ENCODE data around the gene TMEM245. TPM values are rescaled to one million over a fixed set of nuclear protein-coding genes. Genes with fewer than 3 reads are reported as not detected.

The TMEM245 gene
- total RNA-seq, 1 donor from 2014 or later: 26.5 TPM

DNA sequence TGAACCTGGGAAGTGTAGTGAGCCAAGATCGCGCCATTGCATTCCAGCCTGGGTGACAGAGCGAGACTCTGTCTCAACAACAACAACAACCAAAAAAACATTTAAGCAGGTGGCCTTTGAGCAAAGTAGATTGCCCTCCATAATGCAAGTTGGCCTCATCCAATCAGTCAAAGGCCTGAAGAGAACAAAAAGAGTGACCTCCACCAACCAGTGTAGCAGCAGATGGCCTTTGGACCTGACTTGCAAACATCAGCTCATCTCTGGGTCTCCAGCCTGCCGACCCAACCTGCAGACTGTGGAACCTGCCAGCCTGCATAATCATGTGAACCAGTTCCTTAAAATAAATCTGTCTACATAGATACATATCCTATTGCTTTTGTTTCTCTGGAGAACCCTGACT is 39.8 kb upstream of the TMEM245 start:
- no peaks in the 10 kb centered on the region for H3K4me1 Mint-ChIP-seq (ENCODE audit: low read depth, unreplicated experiment)
- H3K36me3 Mint-ChIP-seq (ENCODE audit: unreplicated experiment): peaks cover 8% of the 10 kb centered on the region
- peaks cover 3% of the 10 kb centered on the region for H3K9me3 Mint-ChIP-seq (ENCODE audit: unreplicated experiment)
- no peaks in the 10 kb centered on the region for H3K27me3 Mint-ChIP-seq (ENCODE audit: unreplicated experiment)
- no peak overlapping the region for H3K27ac Mint-ChIP-seq (ENCODE audit: unreplicated experiment)
- no peak for TF ChIP-seq CTCF (IDR thresholded peaks at IDR 0.05; ENCODE audit: partially characterized antibody, unreplicated experiment)
- DNase-seq: no peak
- no peak overlapping the region for H3K4me3 Mint-ChIP-seq (ENCODE audit: unreplicated experiment)

DNA sequence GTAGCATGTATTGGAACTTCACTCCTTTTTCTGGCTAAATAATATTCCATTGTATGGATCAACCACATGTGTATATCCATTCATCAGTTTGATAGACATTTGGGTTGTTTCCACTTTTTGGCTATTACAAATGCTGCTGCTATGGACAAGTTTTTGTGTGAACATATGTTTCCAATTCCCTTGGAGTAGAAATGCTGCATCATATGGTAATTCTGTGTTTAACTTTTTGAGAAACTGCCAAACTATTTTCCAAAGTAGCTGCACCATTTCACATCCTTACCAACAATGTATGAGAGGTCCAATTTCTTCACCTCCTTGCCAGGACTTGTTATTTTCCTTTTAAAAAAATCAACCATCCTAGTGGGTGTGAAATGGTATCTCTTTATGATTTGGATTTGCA is 38.9 kb upstream of the TMEM245 start:
- TF ChIP-seq CTCF (IDR thresholded peaks at IDR 0.05; ENCODE audit: partially characterized antibody, unreplicated experiment): no peak
- Mint-ChIP-seq H3K27ac (ENCODE audit: unreplicated experiment) (no peak overlapping the region), H3K9me3 (ENCODE audit: unreplicated experiment) (no peaks in the 10 kb centered on the region), H3K4me1 (ENCODE audit: low read depth, unreplicated experiment) (no peaks in the 10 kb centered on the region), H3K36me3 (ENCODE audit: unreplicated experiment) (peaks cover 11% of the 10 kb centered on the region), H3K4me3 (ENCODE audit: unreplicated experiment) (no peak overlapping the region), H3K27me3 (ENCODE audit: unreplicated experiment) (no peaks in the 10 kb centered on the region)
- DNase-seq: no peak

DNA sequence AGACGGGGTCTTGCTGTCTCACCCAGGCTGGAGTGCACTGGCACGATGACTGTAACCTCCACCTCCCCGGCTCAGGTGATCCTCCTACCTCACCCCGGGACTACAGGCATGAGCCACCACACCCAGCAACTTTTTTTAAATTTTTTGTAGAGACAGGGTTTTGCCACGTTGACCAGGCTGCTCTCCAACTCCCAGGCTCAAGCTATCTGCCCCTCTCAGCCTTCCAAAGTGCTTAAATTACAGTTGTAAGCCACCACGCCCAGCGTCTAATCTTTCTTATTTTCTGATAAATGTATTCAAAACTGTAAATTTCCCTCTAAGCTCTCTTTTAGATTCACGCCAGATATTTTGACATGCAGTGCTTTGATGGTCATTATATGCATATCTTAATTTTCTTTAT is 37.0 kb upstream of the TMEM245 start:
- DNase-seq: no peak
- no peak overlapping the region for H3K4me3 Mint-ChIP-seq (ENCODE audit: unreplicated experiment)

DNA sequence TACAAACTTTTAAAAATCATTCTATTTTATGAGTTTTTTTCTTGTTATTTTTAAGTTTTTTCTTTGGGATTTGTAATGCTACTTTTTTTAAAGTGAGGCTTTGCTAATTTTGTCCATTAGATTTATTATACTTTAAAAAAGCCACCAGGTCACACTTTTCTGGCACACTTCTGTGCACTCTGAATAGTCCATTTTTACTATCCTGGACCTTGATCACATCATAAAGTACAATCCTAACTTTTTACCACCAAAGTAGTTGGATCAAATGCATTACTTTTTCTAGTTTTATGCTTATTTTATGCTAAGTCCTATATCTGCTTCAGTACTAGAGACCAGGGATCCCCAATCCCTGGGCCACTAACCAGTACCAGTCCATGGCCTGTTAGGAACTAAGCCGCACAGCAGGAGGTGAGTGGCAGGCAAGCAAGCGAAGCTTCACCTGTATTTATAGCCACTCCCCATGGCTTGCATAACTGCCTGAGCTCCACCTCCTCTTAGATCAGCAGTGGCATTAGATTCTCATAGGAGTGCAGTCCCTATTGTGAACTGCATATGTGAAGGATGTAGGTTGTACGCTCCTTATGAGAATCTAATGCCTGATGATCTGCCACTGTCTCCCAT is 31.3 kb upstream of the TMEM245 start:
- DNase-seq: no peak
- no peaks in the 10 kb centered on the region for H3K4me1 Mint-ChIP-seq (ENCODE audit: low read depth, unreplicated experiment)
- no peak overlapping the region for H3K4me3 Mint-ChIP-seq (ENCODE audit: unreplicated experiment)
- H3K36me3 Mint-ChIP-seq (ENCODE audit: unreplicated experiment): peaks cover 15% of the 10 kb centered on the region
- H3K27me3 Mint-ChIP-seq (ENCODE audit: unreplicated experiment): no peaks in the 10 kb centered on the region
- H3K9me3 Mint-ChIP-seq (ENCODE audit: unreplicated experiment): no peaks in the 10 kb centered on the region
- no peak overlapping the region for H3K27ac Mint-ChIP-seq (ENCODE audit: unreplicated experiment)
- TF ChIP-seq CTCF (IDR thresholded peaks at IDR 0.05; ENCODE audit: partially characterized antibody, unreplicated experiment): no peak

More for the DNA sequence above, 37.0 kb upstream of the TMEM245 start:
- Mint-ChIP-seq H3K9me3 (ENCODE audit: unreplicated experiment) (no peaks in the 10 kb centered on the region), H3K27me3 (ENCODE audit: unreplicated experiment) (no peaks in the 10 kb centered on the region), H3K27ac (ENCODE audit: unreplicated experiment) (no peak overlapping the region), H3K36me3 (ENCODE audit: unreplicated experiment) (peaks cover 18% of the 10 kb centered on the region), H3K4me1 (ENCODE audit: low read depth, unreplicated experiment) (no peaks in the 10 kb centered on the region)
- no peak for TF ChIP-seq CTCF (IDR thresholded peaks at IDR 0.05; ENCODE audit: partially characterized antibody, unreplicated experiment)

DNA sequence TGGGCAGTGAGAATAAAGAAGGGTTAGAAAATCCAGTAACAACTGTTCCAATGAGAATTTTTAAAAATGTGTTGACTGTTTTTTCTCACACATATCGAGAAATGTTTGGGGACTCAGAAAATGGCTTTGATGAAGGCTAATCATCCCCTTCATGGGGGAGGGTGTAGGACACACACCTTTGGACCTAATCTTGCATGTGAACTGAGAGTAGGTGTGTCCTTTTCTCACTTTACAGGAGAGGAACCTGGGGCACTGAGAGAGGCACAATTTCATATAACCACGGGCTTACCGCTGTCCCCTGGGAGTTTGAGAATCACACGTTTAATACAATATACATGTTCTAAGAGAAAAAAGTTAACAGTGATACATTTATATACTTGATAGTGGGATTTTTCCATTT is 30.0 kb upstream of the TMEM245 start:
- no peak for DNase-seq
- Mint-ChIP-seq H3K9me3 (ENCODE audit: unreplicated experiment) (no peaks in the 10 kb centered on the region), H3K27ac (ENCODE audit: unreplicated experiment) (no peak overlapping the region), H3K27me3 (ENCODE audit: unreplicated experiment) (no peaks in the 10 kb centered on the region), H3K36me3 (ENCODE audit: unreplicated experiment) (peaks cover 15% of the 10 kb centered on the region), H3K4me1 (ENCODE audit: low read depth, unreplicated experiment) (no peaks in the 10 kb centered on the region), H3K4me3 (ENCODE audit: unreplicated experiment) (no peak overlapping the region)
- TF ChIP-seq CTCF (IDR thresholded peaks at IDR 0.05; ENCODE audit: partially characterized antibody, unreplicated experiment): no peak

All from glutamatergic neuron (in vitro differentiated cells).